H1 (cell line): ENCODE data around the gene UNK. TPM values are rescaled to one million over a fixed set of nuclear protein-coding genes. Genes with fewer than 3 reads are reported as not detected.

Source experiments
- CHD1 ChIP-seq: IDR thresholded peaks from 2 replicates; pipeline ENCODE4 v1.6.1; 2012; ENCODE audit warnings: low read depth, low read length, improper control_type of control experiment
- CREB1 ChIP-seq: IDR thresholded peaks from 2 replicates; pipeline ENCODE4 v1.6.1; 2012; ENCODE audit warnings: inconsistent platforms
- GTF2F1 ChIP-seq: IDR thresholded peaks from 2 replicates; pipeline ENCODE4 v1.6.1; 2012; ENCODE audit warnings: low read depth, low read length, improper control_type of control experiment, borderline replicate concordance
- PHF8 ChIP-seq: fragments of 200-600 bp; sonication (generic); conservative IDR thresholded peaks from 2 replicates; pipeline ENCODE4 v1.7.1; 2012; ENCODE audit warnings: low read depth, mild to moderate bottlenecking, inconsistent platforms, low read length, moderate library complexity
- POLR2AphosphoS5 ChIP-seq: IDR thresholded peaks from 2 replicates; pipeline ENCODE4 v1.6.1; 2011; ENCODE audit warnings: low read depth, low read length
- RBBP5 ChIP-seq: IDR thresholded peaks from 2 replicates; pipeline ENCODE4 v1.7.1; 2012; ENCODE audit warnings: low read depth, mild to moderate bottlenecking, inconsistent platforms, low read length, moderate library complexity, borderline replicate concordance
- RFX5 ChIP-seq: IDR thresholded peaks from 2 replicates; pipeline ENCODE4 v1.6.1; 2011; ENCODE audit warnings: low read depth, low read length, improper control_type of control experiment, borderline replicate concordance
- SP1 ChIP-seq: IDR thresholded peaks from 2 replicates; pipeline ENCODE4 v1.6.1; 2011; ENCODE audit warnings: low read depth, low read length
- SRF ChIP-seq: IDR thresholded peaks from 2 replicates; pipeline ENCODE4 v1.6.1; 2011; ENCODE audit warnings: mild to moderate bottlenecking, low read depth, low read length, moderate library complexity
- SUZ12 ChIP-seq: fragments of 200-600 bp; sonication (generic); IDR thresholded peaks from 2 replicates; pipeline ENCODE4 v1.6.1; 2012; ENCODE audit warnings: mild to moderate bottlenecking, inconsistent platforms, low read length, moderate library complexity, mixed read lengths
- TAF1 ChIP-seq: IDR thresholded peaks from 2 replicates; pipeline ENCODE4 v1.6.1; 2011; ENCODE audit warnings: mild to moderate bottlenecking, low read depth, low read length
- TAF7 ChIP-seq: optimal IDR thresholded peaks from 2 replicates; pipeline ENCODE3; 2011; ENCODE audit warnings: low read depth, mild to moderate bottlenecking, inconsistent platforms, low read length, moderate library complexity, borderline replicate concordance
- TBP ChIP-seq: IDR thresholded peaks from 2 replicates; pipeline ENCODE4 v1.6.1; 2011; ENCODE audit warnings: low read depth, low read length, improper control_type of control experiment
- TCF12 ChIP-seq: IDR thresholded peaks from 2 replicates; pipeline ENCODE4 v1.6.1; 2011; ENCODE audit warnings: low read depth, mild to moderate bottlenecking, low read length
- TEAD4 ChIP-seq: IDR thresholded peaks from 2 replicates; pipeline ENCODE4 v1.6.1; 2012; ENCODE audit warnings: low read depth, low read length, inconsistent platforms, mixed read lengths
- polyA plus RNA-seq, 7 experiments: library from polyadenylated mRNA; depleted of rRNA in 3 of 7; stranded (reverse) in 5 of 7; unstranded in 2 of 7; fragments of >200 nt in 5 of 7; fragments of 200-250 nt in 2 of 7; gene quantifications; 1 replicate in 5 of 7; 2 replicates in 1 of 7; 4 replicates in 1 of 7; pipeline versions ENCODE4 v1.2.1 to v1.2.3, GENCODE V29; 2011 to 2013; ENCODE audit warnings: missing spikeins in 2 of 7, mixed read lengths in 2 of 7
- total RNA-seq: library from RNA; stranded (reverse); fragmentation: NEBNext Ultra II Directional; extraction: Animal tissue kit (Norgen Biotek cat#: 25700); gene quantifications from 2 replicates; pipeline ENCODE4 v1.2.1, GENCODE V29; 2021
- TF ChIP-seq, protein P1 (sequence below): IDR thresholded peaks from 2 replicates; pipeline ENCODE4 v1.6.1; 2012; ENCODE audit warnings: inconsistent platforms
- TF ChIP-seq, protein P2 (sequence below): IDR thresholded peaks from 2 replicates; pipeline ENCODE4 v1.6.1; 2011; ENCODE audit warnings: low read length, improper control_type of control experiment
- TF ChIP-seq, protein P3 (sequence below): IDR thresholded peaks from 2 replicates; pipeline ENCODE4 v1.6.1; 2012; ENCODE audit warnings: low read length, inconsistent platforms
- TF ChIP-seq, protein P4 (sequence below): IDR thresholded peaks from 2 replicates; pipeline ENCODE4 v1.6.1; 2012; ENCODE audit warnings: inconsistent platforms

The UNK gene
- total and polyA plus RNA-seq, 2 of the 8 experiments (the other 6 are each of a cell fraction or from before 2014, with no cell fraction given), result 24.2 to 33.3 TPM

DNA sequence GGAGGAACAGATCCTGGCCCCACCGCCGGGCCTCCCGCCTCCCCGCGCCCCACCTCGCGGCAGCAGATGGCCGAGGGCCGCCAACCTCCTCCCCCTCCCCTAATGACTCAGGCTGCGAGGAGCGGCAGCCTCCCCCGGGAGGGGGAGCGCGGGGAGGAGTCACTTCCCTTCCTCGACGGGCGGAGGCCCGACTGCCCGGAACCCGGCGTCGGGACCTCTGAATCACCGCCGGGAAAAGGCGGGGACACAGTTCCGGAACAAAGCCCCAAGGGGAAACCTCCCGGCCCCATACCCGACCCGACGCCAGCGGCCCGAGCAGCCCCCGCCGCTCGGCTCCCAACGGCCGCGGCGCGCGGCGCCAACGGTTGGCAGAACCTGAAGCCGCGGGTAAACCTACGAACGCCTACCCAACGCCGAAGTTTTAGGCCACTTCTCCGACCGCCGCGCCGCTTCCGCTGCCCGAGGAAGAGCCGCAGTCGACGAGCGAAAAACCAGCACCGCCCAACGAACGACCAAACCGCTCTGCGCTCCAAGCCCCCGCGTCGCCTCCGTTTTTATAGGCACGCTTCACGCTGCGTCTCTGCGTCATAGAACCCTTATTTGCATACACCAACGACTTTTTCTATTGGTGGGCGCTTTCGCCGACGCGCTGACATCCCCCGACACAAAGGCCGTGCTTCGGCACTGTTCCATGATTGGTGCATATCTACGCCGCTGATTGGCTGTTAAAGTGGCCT, 5.2 kb upstream of the UNK start (continued):
- TF ChIP-seq, protein P1, sequence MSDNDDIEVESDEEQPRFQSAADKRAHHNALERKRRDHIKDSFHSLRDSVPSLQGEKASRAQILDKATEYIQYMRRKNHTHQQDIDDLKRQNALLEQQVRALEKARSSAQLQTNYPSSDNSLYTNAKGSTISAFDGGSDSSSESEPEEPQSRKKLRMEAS, result 0 out of 2 replicates have a peak, but pooled peaks have one; percentile 15
- peak; percentile 99 for TF ChIP-seq TBP
- TF ChIP-seq CHD1, result peak; percentile 78
- TF ChIP-seq GTF2F1, result peak; percentile 99
- TF ChIP-seq TAF7, result peak; percentile 99
- no peak for TF ChIP-seq SUZ12
- peak; percentile 96 for TF ChIP-seq CREB1
- TF ChIP-seq RFX5, result no peak
- no peak for TF ChIP-seq TEAD4
- TF ChIP-seq, protein P2, sequence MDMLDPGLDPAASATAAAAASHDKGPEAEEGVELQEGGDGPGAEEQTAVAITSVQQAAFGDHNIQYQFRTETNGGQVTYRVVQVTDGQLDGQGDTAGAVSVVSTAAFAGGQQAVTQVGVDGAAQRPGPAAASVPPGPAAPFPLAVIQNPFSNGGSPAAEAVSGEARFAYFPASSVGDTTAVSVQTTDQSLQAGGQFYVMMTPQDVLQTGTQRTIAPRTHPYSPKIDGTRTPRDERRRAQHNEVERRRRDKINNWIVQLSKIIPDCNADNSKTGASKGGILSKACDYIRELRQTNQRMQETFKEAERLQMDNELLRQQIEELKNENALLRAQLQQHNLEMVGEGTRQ, result no peak; the same call in 1 of the 2 replicates
- peak; percentile 98 for TF ChIP-seq PHF8
- peak; percentile 100 for TF ChIP-seq POLR2AphosphoS5
- peak; percentile 50; the same call in 1 of the 2 replicates for TF ChIP-seq RBBP5
- peak; percentile 97 for TF ChIP-seq SP1
- TF ChIP-seq, protein P3, sequence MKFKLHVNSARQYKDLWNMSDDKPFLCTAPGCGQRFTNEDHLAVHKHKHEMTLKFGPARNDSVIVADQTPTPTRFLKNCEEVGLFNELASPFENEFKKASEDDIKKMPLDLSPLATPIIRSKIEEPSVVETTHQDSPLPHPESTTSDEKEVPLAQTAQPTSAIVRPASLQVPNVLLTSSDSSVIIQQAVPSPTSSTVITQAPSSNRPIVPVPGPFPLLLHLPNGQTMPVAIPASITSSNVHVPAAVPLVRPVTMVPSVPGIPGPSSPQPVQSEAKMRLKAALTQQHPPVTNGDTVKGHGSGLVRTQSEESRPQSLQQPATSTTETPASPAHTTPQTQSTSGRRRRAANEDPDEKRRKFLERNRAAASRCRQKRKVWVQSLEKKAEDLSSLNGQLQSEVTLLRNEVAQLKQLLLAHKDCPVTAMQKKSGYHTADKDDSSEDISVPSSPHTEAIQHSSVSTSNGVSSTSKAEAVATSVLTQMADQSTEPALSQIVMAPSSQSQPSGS, result peak; percentile 91
- TF ChIP-seq TCF12, result 0 out of 2 replicates have a peak, but pooled peaks have one; percentile 38
- TF ChIP-seq, protein P4, sequence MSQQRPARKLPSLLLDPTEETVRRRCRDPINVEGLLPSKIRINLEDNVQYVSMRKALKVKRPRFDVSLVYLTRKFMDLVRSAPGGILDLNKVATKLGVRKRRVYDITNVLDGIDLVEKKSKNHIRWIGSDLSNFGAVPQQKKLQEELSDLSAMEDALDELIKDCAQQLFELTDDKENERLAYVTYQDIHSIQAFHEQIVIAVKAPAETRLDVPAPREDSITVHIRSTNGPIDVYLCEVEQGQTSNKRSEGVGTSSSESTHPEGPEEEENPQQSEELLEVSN, result 0 out of 2 replicates have a peak, but pooled peaks have one; percentile 12
- TF ChIP-seq TAF1, result peak; percentile 100
- TF ChIP-seq SRF, result no peak
